ENCODE results near the gene CD300LB. TPM values are rescaled to one million over a fixed set of nuclear protein-coding genes. Genes with fewer than 3 reads are reported as not detected.

CD300LB gene
- total RNA-seq, 1 experiment from 2014 or later: not detected

GRCh38 chr17:74566132-74566753 is 35.0 kb upstream of the CD300LB start:
- Histone ChIP-seq H3K9ac (ENCODE audit: extremely low read depth, insufficient read length, low read length) (no peak overlapping the region), H2BK15ac (ENCODE audit: low read depth, low read length) (no peak overlapping the region), H3K18ac (ENCODE audit: insufficient read length, low read depth, low read length) (no peak overlapping the region), H3K79me1 (ENCODE audit: insufficient read depth, low read depth, low read length, poor library complexity, severe bottlenecking) (no peaks in the 10 kb centered on the region), H3K79me2 (ENCODE audit: insufficient read depth, low read length) (no peaks in the 10 kb centered on the region), H4K20me1 (ENCODE audit: control insufficient read depth, insufficient read depth, insufficient read length) (no peaks in the 10 kb centered on the region), H2AFZ (ENCODE audit: low read length) (no peak overlapping the region), H3K27me3 (ENCODE audit: insufficient read depth, low read length) (no peaks in the 10 kb centered on the region), H3K14ac (ENCODE audit: insufficient read depth, low read length) (no peak overlapping the region), H3K4me2 (ENCODE audit: insufficient read depth, insufficient read length, low read length) (no peak overlapping the region), H4K5ac (ENCODE audit: insufficient read length, low read depth, low read length) (no peak overlapping the region), H2BK12ac (ENCODE audit: insufficient read length, low read depth, low read length) (no peak overlapping the region), H2BK5ac (ENCODE audit: insufficient read length, low read length) (no peak overlapping the region), H4K91ac (ENCODE audit: insufficient read length, low read depth, low read length) (no peak overlapping the region), H3K4me1 (ENCODE audit: insufficient read depth, low read length) (peaks cover 2% of the 10 kb centered on the region; the same call in 1 of the 2 replicates), H3K4ac (ENCODE audit: low read depth, low read length) (no peak overlapping the region), H3K56ac (ENCODE audit: insufficient read length, low read depth, low read length) (no peak overlapping the region), H3K9me3 (ENCODE audit: control insufficient read depth, low read depth, low read length) (no peaks in the 10 kb centered on the region), H3T11ph (ENCODE audit: low read length) (no peak overlapping the region), H3K23me2 (ENCODE audit: insufficient read length, low read depth, low read length, poor library complexity, severe bottlenecking) (no peaks in the 10 kb centered on the region), H2BK20ac (ENCODE audit: low read depth, low read length, poor library complexity, severe bottlenecking) (no peak overlapping the region), H4K8ac (replicated peaks; ENCODE audit: insufficient read length, low read depth, low read length) (no peak overlapping the region), H2BK120ac (ENCODE audit: low read depth, low read length, poor library complexity, severe bottlenecking) (no peak overlapping the region), H3K27ac (ENCODE audit: insufficient read length, low read depth, low read length) (no peak overlapping the region), H3K23ac (ENCODE audit: insufficient read length, low read depth, low read length) (no peak overlapping the region), H2AK5ac (ENCODE audit: insufficient read length, low read length) (no peak overlapping the region)
- no CpG with 5 or more reads among the region's 9 CpGs for WGBS (ENCODE audit: extremely low coverage, insufficient read length, low lambda C conversion rate)
- Mint-ChIP-seq H3K27me3 (ENCODE audit: low read depth) (peaks cover 35% of the 10 kb centered on the region), H3K4me3 (no peak overlapping the region), H3K27ac (no peak overlapping the region), H3K36me3 (ENCODE audit: insufficient read depth in 1 of 3, low read depth in 3 of 3) (no peaks in the 10 kb centered on the region; a peak in 2 of 7 replicates), H3K9me3 (peaks cover 0 to 8% of the 10 kb centered on the region in 2 experiments; a peak in 2 of 5 replicates), H3K4me1 (peaks cover 4 to 9% of the 10 kb centered on the region in 2 experiments)
- peak; percentile 89 for TF ChIP-seq CTCF (conservative IDR thresholded peaks at IDR 0.05)
- peak; percentile 88 for DNase-seq
